NB4 (cell line): ENCODE results near the gene EEIG1.

Source experiments
- MYC ChIP-seq: IDR thresholded peaks from 2 replicates; pipeline ENCODE4 v1.6.1; 2011; ENCODE audit warnings: low read depth, low read length
- POLR2A ChIP-seq: IDR thresholded peaks from 2 replicates; pipeline ENCODE4 v1.6.1; 2011; ENCODE audit warnings: mild to moderate bottlenecking; ENCODE audit not compliant: insufficient read length; ENCODE audit errors: extremely low read depth
- TF ChIP-seq, protein P1 (sequence below): IDR thresholded peaks from one replicate; pipeline ENCODE4 v1.5.1; 2012; ENCODE audit warnings: low read depth, low read length

DNA sequence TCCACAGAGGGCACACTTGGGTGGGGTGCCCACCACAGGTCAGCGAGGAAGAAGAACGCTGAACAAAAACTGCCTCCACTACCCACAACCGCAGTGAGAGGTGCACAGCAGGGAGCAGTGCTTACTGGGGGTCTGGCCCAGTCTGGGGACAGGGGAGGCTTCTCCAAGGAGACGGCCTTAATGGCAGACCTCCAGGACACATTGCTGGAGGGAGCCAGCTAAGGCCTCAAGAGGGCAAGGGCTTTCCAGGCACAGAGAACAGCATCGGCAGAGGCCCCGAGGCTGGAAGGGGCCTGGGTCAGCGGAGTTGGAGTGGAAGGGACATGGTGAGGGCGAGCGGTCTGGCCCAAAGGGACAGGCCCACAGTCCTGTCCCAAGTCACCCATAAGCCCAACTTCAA, 34.8 kb downstream of the EEIG1 start:
- TF ChIP-seq POLR2A (no peak), MYC (no peak)
- TF ChIP-seq, protein P1, sequence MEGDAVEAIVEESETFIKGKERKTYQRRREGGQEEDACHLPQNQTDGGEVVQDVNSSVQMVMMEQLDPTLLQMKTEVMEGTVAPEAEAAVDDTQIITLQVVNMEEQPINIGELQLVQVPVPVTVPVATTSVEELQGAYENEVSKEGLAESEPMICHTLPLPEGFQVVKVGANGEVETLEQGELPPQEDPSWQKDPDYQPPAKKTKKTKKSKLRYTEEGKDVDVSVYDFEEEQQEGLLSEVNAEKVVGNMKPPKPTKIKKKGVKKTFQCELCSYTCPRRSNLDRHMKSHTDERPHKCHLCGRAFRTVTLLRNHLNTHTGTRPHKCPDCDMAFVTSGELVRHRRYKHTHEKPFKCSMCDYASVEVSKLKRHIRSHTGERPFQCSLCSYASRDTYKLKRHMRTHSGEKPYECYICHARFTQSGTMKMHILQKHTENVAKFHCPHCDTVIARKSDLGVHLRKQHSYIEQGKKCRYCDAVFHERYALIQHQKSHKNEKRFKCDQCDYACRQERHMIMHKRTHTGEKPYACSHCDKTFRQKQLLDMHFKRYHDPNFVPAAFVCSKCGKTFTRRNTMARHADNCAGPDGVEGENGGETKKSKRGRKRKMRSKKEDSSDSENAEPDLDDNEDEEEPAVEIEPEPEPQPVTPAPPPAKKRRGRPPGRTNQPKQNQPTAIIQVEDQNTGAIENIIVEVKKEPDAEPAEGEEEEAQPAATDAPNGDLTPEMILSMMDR = no peak
